Urinary bladder (tissue), 4 donors: ENCODE measurements around the gene NCKAP1. TPM values are rescaled to one million over a fixed set of nuclear protein-coding genes. Genes with fewer than 3 reads are reported as not detected.
"Not testable (repeated sequence)": the region's sequence is repeated elsewhere in the genome, so short reads cannot be mapped to it uniquely, and the experiment has no call there.

ENCODE experiments used
- DNase-seq: peaks from one replicate; pipeline ENCODE4 v3.0.0-alpha.2; 2015; ENCODE audit errors: extremely low spot score
- H3K27ac ChIP-seq: one replicate; pipeline ENCODE4 v1.5.1; 2013; ENCODE audit warnings: low read depth, mild to moderate bottlenecking, moderate library complexity
- H3K36me3 ChIP-seq: one replicate; pipeline ENCODE4 v1.6.1; 2013; ENCODE audit warnings: mild to moderate bottlenecking, moderate library complexity; ENCODE audit not compliant: insufficient read depth
- H3K4me1 ChIP-seq: one replicate; pipeline ENCODE4 v1.6.1; 2013; ENCODE audit warnings: mild to moderate bottlenecking, moderate library complexity; ENCODE audit not compliant: insufficient read depth
- H3K4me3 ChIP-seq: one replicate; pipeline ENCODE4 v1.5.1; 2013; ENCODE audit warnings: low read depth, low read length
- WGBS: extraction: QIAGEN DNeasy Blood & Tissue Kit; methylation state at CpG from one replicate; pipeline ENCODE4 v1.1.7; 2013; 5-methylcytosine and 5-hydroxymethylcytosine counted together
- polyA plus RNA-seq: library from polyadenylated mRNA; stranded (reverse); fragments of 200-250 nt; gene quantifications from one replicate; pipeline ENCODE4 v1.2.3, GENCODE V29; 2013
- total RNA-seq: library from RNA; depleted of rRNA; stranded (reverse); fragments of >200 nt; gene quantifications from one replicate; pipeline ENCODE4 v1.2.3, GENCODE V29; 2014
- donor health status: healthy with polysubstance abuse.
- donor health status: healthy.

Gene NCKAP1
- total and polyA plus RNA-seq, 2 donors: 91.6 to 297 TPM

DNA sequence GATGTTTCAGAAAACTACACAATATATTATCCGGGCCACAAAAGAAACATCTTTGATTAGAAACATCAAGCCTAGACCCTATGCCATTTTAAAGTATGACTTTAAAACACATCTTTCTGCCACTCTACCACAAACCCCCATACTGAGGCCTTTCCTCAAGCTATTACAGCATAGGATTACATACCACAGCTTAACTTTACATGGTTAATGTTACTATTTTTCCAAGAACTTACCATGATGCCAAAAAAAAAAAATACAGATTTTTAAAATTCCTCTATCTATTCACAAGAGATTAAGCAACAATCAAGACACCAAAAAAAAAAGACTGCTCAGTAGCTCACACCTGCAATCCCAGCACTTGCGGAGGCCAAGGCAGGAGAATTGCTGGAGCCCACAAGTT is 9.0 kb downstream of the NCKAP1 start:
- no peak overlapping the region for H3K27ac ChIP-seq
- H3K4me3 ChIP-seq: no peak overlapping the region
- no peaks in the 10 kb centered on the region for H3K36me3 ChIP-seq
- 94% methylated on average over 2 of the region's 2 CpGs for WGBS
- DNase-seq: no peak
- no peaks in the 10 kb centered on the region for H3K4me1 ChIP-seq

DNA sequence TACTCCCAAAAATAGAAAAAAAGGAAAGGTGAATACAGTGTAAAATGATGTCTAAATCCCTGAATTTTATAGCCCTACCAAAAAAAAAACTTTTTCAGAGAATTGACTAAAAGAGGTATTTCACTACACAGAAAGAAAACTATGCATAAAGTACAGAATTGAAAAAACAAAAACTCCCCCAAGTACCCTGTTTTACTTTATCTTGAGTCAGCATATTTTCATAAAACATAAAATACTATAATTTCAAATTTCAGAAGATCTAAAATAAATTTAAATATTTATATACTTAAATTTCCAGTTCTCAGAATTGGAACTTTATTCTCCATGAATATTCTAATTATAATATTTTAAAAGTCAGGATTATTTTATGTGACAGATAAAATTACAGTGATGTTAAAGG is 10.1 kb downstream of the NCKAP1 start:
- Histone ChIP-seq H3K4me3 (no peak overlapping the region), H3K4me1 (no peaks in the 10 kb centered on the region), H3K27ac (no peak overlapping the region), H3K36me3 (no peaks in the 10 kb centered on the region)
- DNase-seq: no peak

DNA sequence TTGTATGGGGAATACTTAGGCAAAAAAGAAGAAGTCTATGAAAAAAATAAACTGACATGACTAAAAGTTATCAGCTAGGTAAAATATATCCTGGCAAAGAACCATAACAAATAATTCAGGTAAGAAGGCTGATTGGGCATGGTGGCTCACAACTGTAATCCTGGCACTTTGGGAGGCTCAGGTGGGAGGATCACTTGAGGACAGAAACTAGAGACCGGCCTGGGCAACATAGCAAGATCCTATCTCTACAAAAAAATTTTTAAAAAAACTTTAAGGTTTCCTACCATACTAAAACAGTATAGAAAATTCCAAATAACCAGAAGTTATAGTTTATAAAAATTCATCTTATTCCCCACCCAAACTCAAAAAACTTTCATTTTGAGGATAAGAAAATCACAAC is 10.8 kb downstream of the NCKAP1 start:
- Histone ChIP-seq H3K27ac (no peak overlapping the region), H3K4me3 (no peak overlapping the region), H3K36me3 (no peaks in the 10 kb centered on the region), H3K4me1 (no peaks in the 10 kb centered on the region)
- 98% methylated on average over 1 of the region's 1 CpG for WGBS
- DNase-seq: no peak

- 75% methylated on average over 2 of the region's 2 CpGs for WGBS
- no peak overlapping the region for H3K4me3 ChIP-seq
- no peaks in the 10 kb centered on the region for H3K36me3 ChIP-seq
- H3K4me1 ChIP-seq: no peaks in the 10 kb centered on the region
- H3K27ac ChIP-seq: no peak overlapping the region
- DNase-seq: no peak
Observed at GRCh38 chr2:183026424-183026823, 11.8 kb downstream of the NCKAP1 start.

- no peaks in the 10 kb centered on the region for H3K4me1 ChIP-seq
- no peaks in the 10 kb centered on the region for H3K36me3 ChIP-seq
- 79% methylated on average over 3 of the region's 3 CpGs for WGBS
- H3K27ac ChIP-seq: no peak overlapping the region
- no peak overlapping the region for H3K4me3 ChIP-seq
- DNase-seq: no peak
Observed at GRCh38 chr2:183025993-183026392, 12.3 kb downstream of the NCKAP1 start.

GRCh38 chr2:183024339-183025095 is 13.7 kb downstream of the NCKAP1 start:
- H3K27ac ChIP-seq: no peak overlapping the region
- H3K4me3 ChIP-seq: no peak overlapping the region
- no peak for DNase-seq
- no peaks in the 10 kb centered on the region for H3K36me3 ChIP-seq
- no peaks in the 10 kb centered on the region for H3K4me1 ChIP-seq
- WGBS: 31% methylated on average over 8 of the region's 8 CpGs

- WGBS: 91% methylated on average over 3 of the region's 3 CpGs
- DNase-seq: no peak
- no peak overlapping the region for H3K4me3 ChIP-seq
- no peak overlapping the region for H3K27ac ChIP-seq
- H3K4me1 ChIP-seq: no peaks in the 10 kb centered on the region
- no peaks in the 10 kb centered on the region for H3K36me3 ChIP-seq
Observed at GRCh38 chr2:183022711-183023110, 15.5 kb downstream of the NCKAP1 start.

DNA sequence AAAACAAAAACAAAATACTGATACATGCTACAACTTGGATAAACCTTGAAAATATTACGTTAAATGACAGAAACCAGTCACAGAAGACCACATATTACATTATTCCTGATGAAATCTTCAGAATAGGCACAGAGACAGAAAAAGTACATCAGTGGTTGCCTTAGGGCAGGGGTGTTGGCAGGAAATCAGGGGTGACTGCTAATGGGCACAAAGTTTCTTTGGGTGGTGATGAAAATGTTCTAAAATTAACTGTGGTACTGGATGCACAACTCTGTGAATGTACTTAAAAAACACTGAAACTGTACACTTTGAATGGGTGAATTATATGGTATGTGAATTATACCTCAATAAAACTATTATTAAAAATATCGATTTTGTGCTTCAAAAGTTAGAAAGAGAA is 16.6 kb downstream of the NCKAP1 start:
- no peaks in the 10 kb centered on the region for H3K4me1 ChIP-seq
- over 99% methylated on average over 2 of the region's 2 CpGs for WGBS
- H3K4me3 ChIP-seq: no peak overlapping the region
- no peaks in the 10 kb centered on the region for H3K36me3 ChIP-seq
- no peak overlapping the region for H3K27ac ChIP-seq
- no peak for DNase-seq

DNA sequence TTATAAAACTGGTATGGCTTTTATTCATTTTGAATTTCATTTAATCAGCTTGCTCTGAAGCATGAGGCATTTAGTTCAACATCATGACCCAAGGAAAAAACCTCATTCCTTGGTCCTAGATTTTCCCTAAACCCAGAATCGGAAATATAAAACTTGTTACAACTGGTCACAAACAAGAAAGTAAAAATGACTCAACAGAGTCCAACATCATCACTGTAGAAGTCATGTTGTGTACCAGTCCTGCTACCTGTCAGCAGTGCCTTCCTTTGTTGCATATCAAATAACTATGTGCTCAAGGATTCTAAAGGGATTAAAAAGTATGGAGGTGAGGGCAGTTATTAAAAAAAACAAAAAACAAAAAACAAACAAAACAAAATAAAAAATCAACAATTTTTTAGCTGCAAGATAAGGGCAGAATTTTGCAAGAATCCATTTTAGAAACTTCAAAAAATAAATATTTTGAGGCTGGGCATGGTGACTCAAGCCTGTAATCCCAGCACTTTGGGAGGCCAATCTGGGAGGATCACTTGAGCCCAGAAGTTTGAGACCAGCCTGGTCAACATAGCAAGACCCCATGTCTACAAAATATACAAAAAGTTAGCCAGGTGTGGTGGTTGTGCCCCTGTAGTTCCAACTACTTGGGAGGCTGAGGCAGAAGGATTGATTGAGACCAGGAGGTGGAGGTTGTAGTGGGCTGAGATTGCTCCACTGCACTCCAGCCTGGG is 18.4 kb downstream of the NCKAP1 start:
- H3K4me3 ChIP-seq: no peak overlapping the region
- H3K27ac ChIP-seq: no peak overlapping the region
- H3K4me1 ChIP-seq: no peaks in the 10 kb centered on the region
- no peaks in the 10 kb centered on the region for H3K36me3 ChIP-seq
- WGBS: 84% methylated on average over 1 of the region's 1 CpG
- no peak for DNase-seq

DNA sequence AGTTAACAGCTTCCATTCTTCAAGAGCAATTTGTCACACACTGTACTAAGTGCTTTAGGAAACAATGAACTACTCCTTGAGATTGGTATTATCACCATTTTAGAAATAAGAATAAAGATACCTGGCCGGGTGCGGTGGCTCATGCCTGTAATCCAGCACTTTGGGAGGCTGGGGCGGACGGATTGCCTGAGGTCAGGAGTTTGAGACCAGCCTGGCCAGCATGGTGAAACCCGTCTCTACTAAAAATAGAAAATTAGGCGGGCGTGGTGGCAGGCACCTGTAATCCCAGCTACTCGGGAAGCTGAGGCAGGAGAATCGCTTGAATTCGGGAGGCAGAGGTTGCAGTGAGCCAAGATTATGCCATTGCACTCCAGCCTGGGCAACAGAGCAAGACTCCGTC is 20.4 kb downstream of the NCKAP1 start:
- not testable (repeated sequence) for H3K36me3 ChIP-seq, H3K27ac ChIP-seq, DNase-seq, H3K4me3 ChIP-seq, H3K4me1 ChIP-seq
- WGBS: 95% methylated on average over 11 of the region's 11 CpGs

- Histone ChIP-seq H3K36me3 (peaks cover 3% of the 10 kb centered on the region), H3K27ac (no peak overlapping the region), H3K4me3 (no peak overlapping the region), H3K4me1 (peaks cover 4% of the 10 kb centered on the region)
- no peak for DNase-seq
- WGBS: 82% methylated on average over 2 of the region's 2 CpGs
Observed at GRCh38 chr2:183014005-183014404, 24.3 kb downstream of the NCKAP1 start.

DNA sequence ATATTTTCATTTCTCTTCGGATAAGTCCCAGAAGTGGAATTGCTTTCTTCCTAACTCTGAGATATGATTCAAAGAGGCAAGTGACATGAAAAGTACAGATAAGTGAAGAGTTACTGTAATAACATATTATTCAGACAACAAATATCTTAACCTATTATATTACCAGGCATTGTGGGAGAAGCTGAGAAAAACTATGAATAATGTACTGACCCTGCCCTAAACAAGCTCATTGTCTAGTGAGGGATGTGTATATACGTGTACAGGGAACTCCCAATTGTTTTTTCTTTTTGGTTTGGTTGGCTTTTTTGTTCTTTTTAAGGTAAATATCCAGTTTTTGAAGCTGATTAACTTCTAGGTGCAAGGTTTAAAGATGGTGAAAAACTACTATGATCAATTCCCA is 26.5 kb downstream of the NCKAP1 start:
- no peak overlapping the region for H3K27ac ChIP-seq
- peaks cover 4% of the 10 kb centered on the region for H3K4me1 ChIP-seq
- H3K4me3 ChIP-seq: no peak overlapping the region
- DNase-seq: no peak
- H3K36me3 ChIP-seq: peaks cover 3% of the 10 kb centered on the region
- 87% methylated on average over 2 of the region's 2 CpGs for WGBS

GRCh38 chr2:183010112-183010511 is 28.1 kb downstream of the NCKAP1 start:
- DNase-seq: no peak
- peaks cover 4% of the 10 kb centered on the region for H3K4me1 ChIP-seq
- H3K4me3 ChIP-seq: no peak overlapping the region
- no peak overlapping the region for H3K27ac ChIP-seq
- WGBS: 58% methylated on average over 5 of the region's 5 CpGs
- H3K36me3 ChIP-seq: peaks cover 3% of the 10 kb centered on the region

DNA sequence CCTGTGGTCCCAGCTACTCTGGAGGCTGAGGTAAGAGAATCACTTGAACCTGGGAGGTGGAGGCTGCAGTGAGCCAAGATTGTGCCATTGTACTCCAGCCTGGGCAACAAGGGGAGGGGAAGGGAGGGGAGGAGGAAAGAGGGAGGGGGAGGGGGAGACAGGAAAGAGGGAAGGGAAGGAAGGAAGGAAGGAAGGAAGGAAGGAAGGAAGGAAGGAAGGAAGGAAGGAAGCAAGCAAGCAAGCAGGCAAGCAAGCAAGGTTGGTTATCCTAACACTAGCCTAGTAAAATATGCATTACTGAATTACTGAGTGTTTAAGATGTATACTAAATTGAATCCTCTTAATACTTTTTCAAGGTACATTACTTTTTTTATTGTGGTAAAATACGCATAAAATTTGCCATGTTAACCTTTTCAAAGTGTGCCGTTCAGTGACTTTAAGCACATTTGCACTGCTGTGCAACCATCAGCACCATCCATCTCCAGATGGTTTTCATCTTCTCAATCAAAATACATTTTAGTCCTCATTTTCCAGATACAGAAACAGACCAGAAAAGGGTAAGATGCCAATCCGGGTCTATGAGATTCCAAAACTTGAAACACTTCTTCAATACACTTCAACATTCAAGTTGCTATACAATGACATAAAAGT is 28.9 kb downstream of the NCKAP1 start:
- WGBS: 79% methylated on average over 3 of the region's 3 CpGs
- H3K36me3 ChIP-seq: peaks cover 3% of the 10 kb centered on the region
- H3K4me1 ChIP-seq: peaks cover 4% of the 10 kb centered on the region
- no peak overlapping the region for H3K4me3 ChIP-seq
- no peak overlapping the region for H3K27ac ChIP-seq
- DNase-seq: no peak
